HepG2 (cell line): ENCODE data around the gene FAM168A. TPM values are rescaled to one million over a fixed set of nuclear protein-coding genes. Genes with fewer than 3 reads are reported as not detected.

Experiments used
- ATAC-seq: fragments of 200-7000 bp; cut with Tn5 transposase; 3 replicates; pipeline ENCODE4 v1.9.1; 2020; ENCODE audit warnings: mild to moderate bottlenecking, moderate library complexity
- BruUV-seq: library from RNA; stranded (reverse); fragments of 400-500 nt; replicated peaks from 2 replicates; lab custom pipeline; 2021; lab: Mats Ljungman, UMichigan
- CTCF ChIA-PET: fragments of 300-600 bp; formaldehyde crosslinking; extraction: SDS; loops from one replicate; lab custom pipeline; 2021; ENCODE audit warnings: low total read pairs, inconsistent platforms, low intra/inter-chr PET ratio; lab: Yijun Ruan, JAX
- POLR2A ChIA-PET: fragments of 350-600 bp; sonication (Branson Sonifier 250); formaldehyde crosslinking; loops from one replicate; lab custom pipeline; 2020; ENCODE audit warnings: antibody characterized with exemption, inconsistent platforms; lab: Yijun Ruan, JAX
- DNase-seq: peaks from one replicate; pipeline ENCODE4 v3.0.0-alpha.2; 2015; ENCODE audit warnings: low spot score
- FAIRE-seq: peaks from 3 replicates; lab custom pipeline; 2011; peaks lifted over from hg19 to GRCh38; lab: Jason Lieb, UNC
- H2AFZ ChIP-seq: one replicate; pipeline ENCODE4 v1.6.1; 2011; ENCODE audit warnings: low read length, inconsistent platforms
- H3K27ac ChIP-seq: fragments of 300-600 bp; 3 replicates; pipeline ENCODE4 v1.8.0; 2011; ENCODE audit warnings: mixed run types, mild to moderate bottlenecking, mixed read lengths, low read length, inconsistent platforms; ENCODE audit not compliant: insufficient read depth; ENCODE audit errors: extremely low read length
- H3K27me3 ChIP-seq, 2 experiments: fragments of 200-600 bp in 1 of 2; 2 replicates in 1 of 2; 3 replicates in 1 of 2; pipeline versions ENCODE4 v1.6.0 to v1.8.0; 2011; ENCODE audit warnings: low read length in 2 of 2, mild to moderate bottlenecking in 2 of 2, moderate library complexity in 2 of 2, inconsistent platforms in 1 of 2; ENCODE audit not compliant: insufficient read depth in 2 of 2, control insufficient read depth in 1 of 2
- H3K36me3 ChIP-seq, 2 experiments: fragments of 200-600 bp in 1 of 2; replicated peaks in 1 of 2; 2 replicates in 1 of 2; 3 replicates in 1 of 2; pipeline versions ENCODE4 v1.5.1 to v1.8.0; 2011; ENCODE audit warnings: low read length in 2 of 2, inconsistent platforms in 1 of 2; ENCODE audit not compliant: insufficient read depth in 2 of 2, control insufficient read depth in 1 of 2
- H3K4me1 ChIP-seq: 2 replicates; pipeline ENCODE4 v1.5.1; 2012; ENCODE audit warnings: low read length, inconsistent platforms; ENCODE audit not compliant: insufficient read depth
- H3K4me2 ChIP-seq: 2 replicates; pipeline ENCODE4 v1.6.0; 2011; ENCODE audit warnings: low read depth, low read length, inconsistent platforms
- H3K4me3 ChIP-seq, 3 experiments: fragments of 200-600 bp in 1 of 3; sonication (generic), shearing (Covaris generic) in 1 of 3; replicated peaks in 1 of 3; 2 replicates each; pipeline ENCODE4 v1.5.1; 2011 to 2016; ENCODE audit warnings: low read length in 3 of 3, inconsistent platforms in 2 of 3, low read depth in 2 of 3, mild to moderate bottlenecking in 2 of 3, control low read depth in 1 of 3, mixed read lengths in 1 of 3; ENCODE audit not compliant: insufficient read depth in 1 of 3
- H3K79me2 ChIP-seq: one replicate; pipeline ENCODE4 v1.6.1; 2011; ENCODE audit warnings: low read length, inconsistent platforms; ENCODE audit not compliant: insufficient read depth
- H3K9ac ChIP-seq: 2 replicates; pipeline ENCODE4 v1.6.0; 2011; ENCODE audit warnings: mild to moderate bottlenecking, low read depth, low read length, inconsistent platforms; ENCODE audit not compliant: insufficient read depth
- H3K9me3 ChIP-seq: 2 replicates; pipeline ENCODE4 v1.5.1; 2012; ENCODE audit warnings: mild to moderate bottlenecking, low read length
- H4K20me1 ChIP-seq: 2 replicates; pipeline ENCODE4 v1.6.0; 2011; ENCODE audit warnings: inconsistent platforms, mild to moderate bottlenecking, low read length, moderate library complexity; ENCODE audit not compliant: insufficient read depth
- NFYC ChIP-seq: IDR thresholded peaks from 2 replicates; pipeline ENCODE4 v1.6.1; 2016; ENCODE audit warnings: missing genetic modification reagents, missing compliant biosample characterization
- RERE ChIP-seq: IDR thresholded peaks from 2 replicates; pipeline ENCODE4 v1.6.1; 2016; ENCODE audit warnings: low read depth, missing genetic modification reagents, missing compliant biosample characterization
- ZNF30 ChIP-seq: sonication (generic); formaldehyde crosslinking; IDR thresholded peaks from 2 replicates; pipeline ENCODE4 v1.5.0; 2020; ENCODE audit warnings: mild to moderate bottlenecking, missing genetic modification reagents
- ZNF337 ChIP-seq: sonication (generic); formaldehyde crosslinking; IDR thresholded peaks from 2 replicates; pipeline ENCODE4 v1.5.1; 2020; ENCODE audit warnings: missing genetic modification reagents, low read depth, mild to moderate bottlenecking, borderline replicate concordance
- ZNF563 ChIP-seq: sonication (generic); formaldehyde crosslinking; IDR thresholded peaks from 2 replicates; pipeline ENCODE4 v1.8.0; 2022; ENCODE audit warnings: mild to moderate bottlenecking, moderate library complexity, missing genetic modification reagents
- ZNF660 ChIP-seq: sonication (generic); formaldehyde crosslinking; IDR thresholded peaks from 2 replicates; pipeline ENCODE4 v1.5.1; 2020; ENCODE audit warnings: mild to moderate bottlenecking, low read depth, missing genetic modification reagents, borderline replicate concordance
- ZNF704 ChIP-seq: sonication (generic); formaldehyde crosslinking; IDR thresholded peaks from 2 replicates; pipeline ENCODE4 v1.8.1; 2023; ENCODE audit warnings: mild to moderate bottlenecking, inconsistent platforms, moderate library complexity, missing genetic modification reagents, borderline replicate concordance
- WGBS: methylation state at CpG from one replicate; pipeline ENCODE4 v1.1.6; 2017; ENCODE audit warnings: low lambda C conversion rate; 5-methylcytosine and 5-hydroxymethylcytosine counted together
- in situ Hi-C: cut with HindIII; loops from 2 replicates; pipeline ENCODE4 v1.10.0; 2017; ENCODE audit warnings: low pct_unique_long_range_greater_than_20kb; ENCODE audit not compliant: extremely low pct_ligation_motif_present
- intact Hi-C: fragments of 100-400 bp; cut with micrococcal nuclease; formaldehyde crosslinking; loops from one replicate; pipeline ENCODE4 v1.10.0; 2022; ENCODE audit not compliant: unreplicated experiment
- polyA plus RNA-seq, 8 experiments: library from polyadenylated mRNA; depleted of rRNA in 3 of 8; stranded (reverse) in 7 of 8; unstranded in 1 of 8; fragments of >200 nt; fragmentation: Illumina TruSeq in 4 of 8; extraction: Trizol in 4 of 8; gene quantifications; 2 replicates each; pipeline versions ENCODE4 v1.2.1 to v1.2.3, GENCODE V29; 2011 to 2016; ENCODE audit warnings: low read depth in 4 of 8, missing spikeins in 1 of 8, mixed read lengths in 1 of 8; ENCODE audit not compliant: insufficient read depth in 1 of 8
- total RNA-seq, 5 experiments: library from RNA; depleted of rRNA; stranded (reverse); fragments of >200 nt; fragmentation: Illumina TruSeq; extraction: Trizol; gene quantifications; 2 replicates each; pipeline ENCODE4 v1.2.3, GENCODE V29; 2016; ENCODE audit warnings: low read depth in 1 of 5
- TF ChIP-seq, protein P1 (sequence below), 2 experiments: fragments of 450-650 bp in 1 of 2; sonication (generic) in 1 of 2; formaldehyde crosslinking in 1 of 2; IDR thresholded peaks; 2 replicates each; pipeline versions ENCODE4 v1.6.1 to v1.8.0; 2016 to 2022; ENCODE audit warnings: antibody characterized with exemption in 1 of 2, mild to moderate bottlenecking in 1 of 2, missing genetic modification reagents in 1 of 2

Gene FAM168A
- total and polyA plus RNA-seq, 2 of the 13 experiments (the other 11 are each of a cell fraction or from before 2014, with no cell fraction given), result 13.9 to 15.8 TPM

GRCh38 chr11:73431396-73431795 lies 166.5 kb downstream of the FAM168A start:
- ChIA-PET CTCF (no interaction called here), POLR2A (interaction anchor here (0.6 kb wide), 1 partner anchor 8 kb away, joined by 4 read pairs; no protein-coding TSS in a partner anchor)
- no peak for ATAC-seq
- intact Hi-C loops, result no loop called here
- BruUV-seq, result no TSS peak
- H3K79me2 ChIP-seq, result no peaks in the 10 kb centered on the region
- no peak for FAIRE-seq
- peaks cover 0 to 10% of the 10 kb centered on the region in 2 experiments; a peak in 2 of 5 replicates for H3K36me3 ChIP-seq
- H3K4me2 ChIP-seq, result no peak overlapping the region
- no peaks in the 10 kb centered on the region for H3K4me1 ChIP-seq
- DNase-seq, result no peak
- no peak overlapping the region for H2AFZ ChIP-seq
- no peaks in the 10 kb centered on the region; the same call in 1 of the 2 replicates for H4K20me1 ChIP-seq
- H3K9ac ChIP-seq, result no peak overlapping the region
- H3K27ac ChIP-seq, result no peak overlapping the region
- no peaks in the 10 kb centered on the region for H3K27me3 ChIP-seq
- WGBS, result 94% methylated on average over 5 of the region's 5 CpGs
- in situ Hi-C loops, result no loop called here
- no peaks in the 10 kb centered on the region for H3K9me3 ChIP-seq
- no peak overlapping the region for H3K4me3 ChIP-seq
- TF ChIP-seq, protein P1, sequence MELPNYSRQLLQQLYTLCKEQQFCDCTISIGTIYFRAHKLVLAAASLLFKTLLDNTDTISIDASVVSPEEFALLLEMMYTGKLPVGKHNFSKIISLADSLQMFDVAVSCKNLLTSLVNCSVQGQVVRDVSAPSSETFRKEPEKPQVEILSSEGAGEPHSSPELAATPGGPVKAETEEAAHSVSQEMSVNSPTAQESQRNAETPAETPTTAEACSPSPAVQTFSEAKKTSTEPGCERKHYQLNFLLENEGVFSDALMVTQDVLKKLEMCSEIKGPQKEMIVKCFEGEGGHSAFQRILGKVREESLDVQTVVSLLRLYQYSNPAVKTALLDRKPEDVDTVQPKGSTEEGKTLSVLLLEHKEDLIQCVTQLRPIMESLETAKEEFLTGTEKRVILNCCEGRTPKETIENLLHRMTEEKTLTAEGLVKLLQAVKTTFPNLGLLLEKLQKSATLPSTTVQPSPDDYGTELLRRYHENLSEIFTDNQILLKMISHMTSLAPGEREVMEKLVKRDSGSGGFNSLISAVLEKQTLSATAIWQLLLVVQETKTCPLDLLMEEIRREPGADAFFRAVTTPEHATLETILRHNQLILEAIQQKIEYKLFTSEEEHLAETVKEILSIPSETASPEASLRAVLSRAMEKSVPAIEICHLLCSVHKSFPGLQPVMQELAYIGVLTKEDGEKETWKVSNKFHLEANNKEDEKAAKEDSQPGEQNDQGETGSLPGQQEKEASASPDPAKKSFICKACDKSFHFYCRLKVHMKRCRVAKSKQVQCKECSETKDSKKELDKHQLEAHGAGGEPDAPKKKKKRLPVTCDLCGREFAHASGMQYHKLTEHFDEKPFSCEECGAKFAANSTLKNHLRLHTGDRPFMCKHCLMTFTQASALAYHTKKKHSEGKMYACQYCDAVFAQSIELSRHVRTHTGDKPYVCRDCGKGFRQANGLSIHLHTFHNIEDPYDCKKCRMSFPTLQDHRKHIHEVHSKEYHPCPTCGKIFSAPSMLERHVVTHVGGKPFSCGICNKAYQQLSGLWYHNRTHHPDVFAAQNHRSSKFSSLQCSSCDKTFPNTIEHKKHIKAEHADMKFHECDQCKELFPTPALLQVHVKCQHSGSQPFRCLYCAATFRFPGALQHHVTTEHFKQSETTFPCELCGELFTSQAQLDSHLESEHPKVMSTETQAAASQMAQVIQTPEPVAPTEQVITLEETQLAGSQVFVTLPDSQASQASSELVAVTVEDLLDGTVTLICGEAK (IDR thresholded peaks at IDR 0.05), result no peak
- TF ChIP-seq, protein P1 (CRISPR knock-in tag; IDR thresholded peaks at IDR 0.05), result no peak
- TF ChIP-seq RERE (CRISPR knock-in tag) (no peak), ZNF563 (CRISPR knock-in tag) (no peak), ZNF660 (no peak), ZNF337 (no peak), NFYC (CRISPR knock-in tag) (no peak), ZNF30 (CRISPR knock-in tag) (no peak), ZNF704 (CRISPR knock-in tag) (no peak)
